ENCODE results near the gene CFAP77. TPM values are rescaled to one million over a fixed set of nuclear protein-coding genes. Genes with fewer than 3 reads are reported as not detected.
A peak's percentile ranks its signal among the peaks of the same experiment; 100 is the strongest.
"Not testable (repeated sequence)": the region's sequence is repeated elsewhere in the genome, so short reads cannot be mapped to it uniquely, and the experiment has no call there.

CFAP77 gene
- total RNA-seq: 1 to 10 TPM; 2.4 to 3.0 TPM
- long read RNA-seq, partial matches to known transcripts: 0 of 5 reads
- long read RNA-seq, other reads (novel, unspliced or antisense): 1 of 5 reads

GRCh38 chr9:132409828-132410528 is at the start of gene CFAP77:
Gene CFAP77 (plus strand): TSS chr9:132410211. CDS start chr9:132410272, 61 bp downstream.
- ATAC-seq (peak; percentile 59 to 67), DNase-seq (peak; percentile 60)
- intact Hi-C loops (cut with DNase I): loop anchor here (2.0 to 10.0 kb wide), 4 partner anchors 95 to 491 kb away; no protein-coding TSS in a partner anchor

GRCh38 chr9:132364068-132364467 is 45.9 kb upstream of the CFAP77 start:
- intact Hi-C loops (cut with DNase I): no loop called here
- DNase-seq: no peak
- ATAC-seq: no peak

GRCh38 chr9:132365986-132366385 is 44.0 kb upstream of the CFAP77 start:
- ATAC-seq (no peak), DNase-seq (no peak)
- intact Hi-C loops (cut with DNase I): no loop called here

- intact Hi-C loops (cut with DNase I): no loop called here
- DNase-seq: no peak
- ATAC-seq: no peak
These were observed 43.5 kb upstream of the CFAP77 start for GRCh38 chr9:132366481-132366880.

GRCh38 chr9:132367613-132368313 is 42.2 kb upstream of the CFAP77 start:
- ATAC-seq: no peak

GRCh38 chr9:132369421-132369820 is 40.6 kb upstream of the CFAP77 start:
- DNase-seq (no peak), ATAC-seq (no peak)
- intact Hi-C loops (cut with DNase I): no loop called here

More at GRCh38 chr9:132367613-132368313, 42.2 kb upstream of the CFAP77 start:
- intact Hi-C loops (cut with DNase I): no loop called here
- no peak for DNase-seq

GRCh38 chr9:132370592-132370991 is 39.4 kb upstream of the CFAP77 start:
- ATAC-seq (no peak), DNase-seq (no peak)
- intact Hi-C loops (cut with DNase I): no loop called here

GRCh38 chr9:132372177-132373095 is 37.6 kb upstream of the CFAP77 start:
- intact Hi-C loops (cut with DNase I): no loop called here
- DNase-seq: peak; percentile 70
- ATAC-seq: peak; percentile 93 to 95

GRCh38 chr9:132377769-132378168 is 32.2 kb upstream of the CFAP77 start:
- DNase-seq; intact Hi-C loops (cut with DNase I); ATAC-seq: not testable (repeated sequence)

- ATAC-seq; intact Hi-C loops (cut with DNase I); DNase-seq: not testable (repeated sequence)
These were observed 31.6 kb upstream of the CFAP77 start for GRCh38 chr9:132378416-132378815.

- intact Hi-C loops (cut with DNase I): no loop called here
- ATAC-seq: no peak
- DNase-seq: no peak
These were observed 28.0 kb upstream of the CFAP77 start for GRCh38 chr9:132381966-132382541.

GRCh38 chr9:132383462-132383883 is 26.5 kb upstream of the CFAP77 start:
- DNase-seq (no peak), ATAC-seq (no peak)
- intact Hi-C loops (cut with DNase I): no loop called here

GRCh38 chr9:132384376-132384775 is 25.6 kb upstream of the CFAP77 start:
- intact Hi-C loops (cut with DNase I): no loop called here
- DNase-seq (no peak), ATAC-seq (no peak)

GRCh38 chr9:132387133-132387532 is 22.9 kb upstream of the CFAP77 start:
- DNase-seq (no peak), ATAC-seq (no peak)
- intact Hi-C loops (cut with DNase I): no loop called here

- intact Hi-C loops (cut with DNase I): no loop called here
- no peak for ATAC-seq
- no peak for DNase-seq
These were observed 19.0 kb upstream of the CFAP77 start for GRCh38 chr9:132390966-132391365.

GRCh38 chr9:132391449-132391848 is 18.6 kb upstream of the CFAP77 start:
- intact Hi-C loops (cut with DNase I): no loop called here
- ATAC-seq (no peak), DNase-seq (no peak)

- intact Hi-C loops (cut with DNase I): no loop called here
- no peak for ATAC-seq
- DNase-seq: no peak
These were observed 14.5 kb upstream of the CFAP77 start for GRCh38 chr9:132395560-132395959.

GRCh38 chr9:132401824-132402223 is 8.2 kb upstream of the CFAP77 start:
- ATAC-seq (no peak), DNase-seq (no peak)
- intact Hi-C loops (cut with DNase I): loop anchor here in 1 of 2 donors (2.0 kb wide), 1 partner anchor 51 kb away; no protein-coding TSS in a partner anchor

Data from left cardiac atrium (tissue), 4 donors.